HepG2 (cell line): Measurements from ENCODE around the gene SMG7. TPM values are rescaled to one million over a fixed set of nuclear protein-coding genes. Genes with fewer than 3 reads are reported as not detected.

Experiments
- CAMTA2 ChIP-seq: sonication (generic); formaldehyde crosslinking; IDR thresholded peaks from 2 replicates; pipeline ENCODE4 v1.4.0; 2020; ENCODE audit warnings: mild to moderate bottlenecking, missing genetic modification reagents, borderline replicate concordance
- CEBPZ ChIP-seq: IDR thresholded peaks from 2 replicates; pipeline ENCODE4 v1.6.1; 2012; ENCODE audit warnings: low read length, improper control_type of control experiment
- GLI4 ChIP-seq: sonication (generic); formaldehyde crosslinking; IDR thresholded peaks from 2 replicates; pipeline ENCODE4 v1.5.1; 2020; ENCODE audit warnings: missing genetic modification reagents, mild to moderate bottlenecking, moderate library complexity, borderline replicate concordance
- JUND ChIP-seq: sonication (generic); formaldehyde crosslinking; IDR thresholded peaks from 2 replicates; pipeline ENCODE4 v1.8.0; 2022; ENCODE audit warnings: mild to moderate bottlenecking, missing genetic modification reagents
- MED8 ChIP-seq: sonication (generic); formaldehyde crosslinking; IDR thresholded peaks from 2 replicates; pipeline ENCODE4 v1.8.1; 2023; ENCODE audit warnings: mild to moderate bottlenecking, missing genetic modification reagents; ENCODE audit not compliant: insufficient replicate concordance
- PBX2 ChIP-seq: IDR thresholded peaks from 2 replicates; pipeline ENCODE4 v1.6.1; 2016; ENCODE audit warnings: control low read depth
- PRDM10 ChIP-seq: sonication (generic); formaldehyde crosslinking; IDR thresholded peaks from 2 replicates; pipeline ENCODE4 v1.4.0; 2020; ENCODE audit warnings: low read depth, missing genetic modification reagents
- RNF219 ChIP-seq: sonication (generic); formaldehyde crosslinking; IDR thresholded peaks from 2 replicates; pipeline ENCODE4 v1.5.0; 2020; ENCODE audit warnings: mild to moderate bottlenecking, missing genetic modification reagents
- SMAD1 ChIP-seq: sonication (generic); formaldehyde crosslinking; IDR thresholded peaks from 2 replicates; pipeline ENCODE4 v1.4.0; 2020; ENCODE audit warnings: missing genetic modification reagents, low read depth, mild to moderate bottlenecking, borderline replicate concordance
- SMARCC2 ChIP-seq: fragments of 450-650 bp; IDR thresholded peaks from 2 replicates; pipeline ENCODE4 v1.6.1; 2017; ENCODE audit warnings: antibody characterized with exemption, mild to moderate bottlenecking
- SP140L ChIP-seq: sonication (generic); formaldehyde crosslinking; IDR thresholded peaks from 2 replicates; pipeline ENCODE4 v1.4.0; 2020; ENCODE audit warnings: missing genetic modification reagents, borderline replicate concordance
- WIZ ChIP-seq: sonication (generic); formaldehyde crosslinking; IDR thresholded peaks from 2 replicates; pipeline ENCODE4 v1.5.1; 2020; ENCODE audit warnings: mild to moderate bottlenecking, missing genetic modification reagents
- ZNF552 ChIP-seq: sonication (generic); formaldehyde crosslinking; IDR thresholded peaks from 2 replicates; pipeline ENCODE4 v1.9.0; 2022; ENCODE audit warnings: missing genetic modification reagents, mild to moderate bottlenecking, borderline replicate concordance
- ZNF691 ChIP-seq: sonication (generic); formaldehyde crosslinking; IDR thresholded peaks from 2 replicates; pipeline ENCODE4 v1.4.0; 2020; ENCODE audit warnings: missing genetic modification reagents, low read depth, mild to moderate bottlenecking, borderline replicate concordance
- polyA plus RNA-seq, 8 experiments: library from polyadenylated mRNA; depleted of rRNA in 3 of 8; stranded (reverse) in 7 of 8; unstranded in 1 of 8; fragments of >200 nt; fragmentation: Illumina TruSeq in 4 of 8; extraction: Trizol in 4 of 8; gene quantifications; 2 replicates each; pipeline versions ENCODE4 v1.2.1 to v1.2.3, GENCODE V29; 2011 to 2016; ENCODE audit warnings: low read depth in 4 of 8, missing spikeins in 1 of 8, mixed read lengths in 1 of 8; ENCODE audit not compliant: insufficient read depth in 1 of 8
- total RNA-seq, 5 experiments: library from RNA; depleted of rRNA; stranded (reverse); fragments of >200 nt; fragmentation: Illumina TruSeq; extraction: Trizol; gene quantifications; 2 replicates each; pipeline ENCODE4 v1.2.3, GENCODE V29; 2016; ENCODE audit warnings: low read depth in 1 of 5

The SMG7 gene
- total and polyA plus RNA-seq, 2 of the 13 experiments (the other 11 are each of a cell fraction or from before 2014, with no cell fraction given) = 14.9 to 27.9 TPM

- no peak for TF ChIP-seq PBX2 (CRISPR knock-in tag)
- TF ChIP-seq CEBPZ = no peak
- TF ChIP-seq WIZ (CRISPR knock-in tag) = no peak
- TF ChIP-seq SMAD1 (CRISPR knock-in tag) = no peak
- no peak for TF ChIP-seq SP140L (CRISPR knock-in tag)
- TF ChIP-seq SMARCC2 = no peak
- 0 out of 2 replicates have a peak, but pooled peaks have one; percentile 39 for TF ChIP-seq RNF219 (CRISPR knock-in tag)
- no peak for TF ChIP-seq GLI4 (CRISPR knock-in tag)
- TF ChIP-seq ZNF691 (CRISPR knock-in tag) = 0 out of 2 replicates have a peak, but pooled peaks have one; percentile 11
- no peak; the same call in 1 of the 2 replicates for TF ChIP-seq PRDM10 (CRISPR knock-in tag)
- TF ChIP-seq MED8 (CRISPR knock-in tag) = no peak
- TF ChIP-seq CAMTA2 (CRISPR knock-in tag) = no peak
- no peak for TF ChIP-seq ZNF552 (CRISPR knock-in tag)
- 0 out of 2 replicates have a peak, but pooled peaks have one; percentile 16 for TF ChIP-seq JUND (CRISPR knock-in tag)
Observed at GRCh38 chr1:183472488-183473216, at the start of gene SMG7 (continued).
